GM18909 (cell line): ENCODE results near the gene ATG5.
"Not testable (repeated sequence)": the region's sequence is repeated elsewhere in the genome, so short reads cannot be mapped to it uniquely, and the experiment has no call there.

Experiments
- ATAC-seq: cut with Tn5 transposase; IDR thresholded peaks from one replicate; pipeline ENCODE4 v1.9.1; 2021; ENCODE audit warnings: mild to moderate bottlenecking; ENCODE audit not compliant: unreplicated experiment, poor library complexity

Gene ATG5

GRCh38 chr6:106264433-106264832 lies 61.1 kb downstream of the ATG5 start:
- ATAC-seq: not testable (repeated sequence)

DNA sequence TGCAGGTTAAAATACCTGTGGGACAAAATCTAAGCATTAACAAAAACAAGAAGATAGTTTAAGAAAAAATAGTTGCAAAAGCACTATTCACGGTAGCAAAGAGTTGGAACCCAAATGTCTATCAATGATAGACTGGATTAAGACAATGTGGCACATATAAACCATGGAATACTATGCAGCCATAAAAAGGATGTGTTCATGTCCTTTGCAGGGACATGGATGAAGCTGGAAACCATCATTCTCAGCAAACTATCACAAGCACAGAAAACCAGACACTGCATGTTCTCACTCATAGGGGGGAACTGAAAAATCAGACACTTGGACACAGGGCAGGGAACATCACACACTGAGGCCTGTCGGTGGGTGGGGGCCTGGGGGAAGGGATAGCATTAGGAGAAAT lies 65.8 kb downstream of the ATG5 start:
- not testable (repeated sequence) for ATAC-seq

DNA sequence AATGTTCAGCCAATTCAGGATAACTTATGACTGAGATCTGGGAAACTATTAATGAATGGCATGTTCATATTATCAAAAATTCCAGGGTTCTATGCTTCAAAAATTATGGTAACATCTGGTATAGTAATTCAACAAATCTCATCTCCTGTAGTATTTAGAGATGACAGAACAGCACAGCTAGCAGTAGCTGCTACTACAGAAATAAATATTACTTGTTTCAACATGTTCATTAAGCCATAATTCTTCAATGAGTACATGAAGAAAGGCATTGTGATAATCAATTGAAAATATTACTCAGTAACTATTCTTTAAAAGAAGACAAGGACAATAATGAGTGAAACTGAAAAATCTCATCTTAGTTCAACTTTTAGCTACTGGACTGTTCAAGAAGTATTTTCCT lies 66.8 kb downstream of the ATG5 start:
- no peak for ATAC-seq

- ATAC-seq: no peak
Observed at GRCh38 chr6:106257195-106257594, 68.4 kb downstream of the ATG5 start.

DNA sequence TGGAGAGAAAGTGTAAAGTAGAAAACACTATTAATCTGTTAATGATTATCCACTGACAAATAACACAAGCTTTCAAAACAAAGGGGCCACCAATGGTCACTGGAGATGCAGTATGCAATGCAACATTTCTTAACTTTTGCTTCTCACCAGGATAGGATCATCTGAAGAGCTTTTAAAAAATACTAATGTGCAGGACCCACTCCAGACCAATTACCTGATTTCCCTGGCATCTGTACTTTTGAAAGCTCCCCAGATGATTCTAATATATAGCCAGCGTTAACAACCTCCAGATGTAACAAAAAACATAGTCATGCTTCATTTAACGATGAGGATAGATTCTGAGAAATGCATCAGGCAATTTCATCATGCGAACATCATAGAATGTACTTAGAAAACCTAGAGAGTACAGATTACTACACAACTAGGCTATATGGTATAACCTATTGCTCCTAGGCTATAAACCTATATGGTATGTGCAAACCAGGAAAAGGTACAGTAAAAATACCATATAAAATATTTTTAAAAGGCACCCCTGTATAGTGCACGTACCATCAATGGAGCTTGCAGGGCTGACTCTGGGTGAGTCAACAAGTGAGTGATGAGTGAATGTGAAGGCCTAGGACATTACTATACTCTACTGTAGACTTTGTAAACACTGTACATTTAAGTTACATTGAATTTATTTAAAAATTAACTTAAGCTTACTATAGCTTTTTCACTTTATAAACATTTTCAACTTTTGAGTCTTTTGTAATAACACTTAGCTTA lies 69.2 kb downstream of the ATG5 start:
- ATAC-seq: no peak

GRCh38 chr6:106255306-106255705 lies 70.3 kb downstream of the ATG5 start:
- no peak for ATAC-seq

DNA sequence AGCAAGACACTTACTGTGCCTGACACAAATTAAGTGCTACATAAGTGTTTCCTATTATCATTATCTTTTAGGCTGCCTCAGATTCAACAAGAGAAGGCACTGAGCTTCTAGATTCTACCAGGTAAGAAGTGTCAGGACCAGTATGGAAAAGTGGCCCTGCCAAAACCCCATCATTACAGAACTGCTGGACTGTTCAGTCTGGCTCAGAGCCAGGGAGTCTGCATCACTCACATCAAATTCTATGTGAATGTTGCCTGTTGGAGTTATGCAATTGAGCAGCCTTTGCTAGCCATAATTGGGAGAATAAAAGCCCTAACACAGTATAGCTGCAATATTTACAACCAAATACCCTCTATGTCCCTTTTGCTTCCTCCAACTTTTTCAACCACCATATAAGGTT lies 70.9 kb downstream of the ATG5 start:
- no peak for ATAC-seq

DNA sequence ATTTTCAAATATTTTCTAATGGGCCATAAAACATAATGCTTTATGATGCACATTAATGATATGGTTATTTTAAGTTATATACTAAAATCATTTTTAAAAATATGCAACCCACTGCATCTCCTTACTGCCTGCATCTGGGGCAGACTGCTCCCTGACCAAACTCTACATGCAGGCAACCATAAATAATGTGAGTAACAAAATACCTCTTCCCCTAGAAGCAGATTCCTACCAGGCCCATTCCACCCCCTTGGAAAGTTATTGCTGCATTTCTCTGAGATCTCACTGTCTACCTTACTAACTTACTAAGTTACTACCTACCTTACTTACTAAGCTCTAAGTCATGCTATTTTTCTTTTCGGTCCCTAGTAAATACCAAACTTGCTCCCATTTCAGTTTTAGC lies 71.8 kb downstream of the ATG5 start:
- no peak for ATAC-seq

DNA sequence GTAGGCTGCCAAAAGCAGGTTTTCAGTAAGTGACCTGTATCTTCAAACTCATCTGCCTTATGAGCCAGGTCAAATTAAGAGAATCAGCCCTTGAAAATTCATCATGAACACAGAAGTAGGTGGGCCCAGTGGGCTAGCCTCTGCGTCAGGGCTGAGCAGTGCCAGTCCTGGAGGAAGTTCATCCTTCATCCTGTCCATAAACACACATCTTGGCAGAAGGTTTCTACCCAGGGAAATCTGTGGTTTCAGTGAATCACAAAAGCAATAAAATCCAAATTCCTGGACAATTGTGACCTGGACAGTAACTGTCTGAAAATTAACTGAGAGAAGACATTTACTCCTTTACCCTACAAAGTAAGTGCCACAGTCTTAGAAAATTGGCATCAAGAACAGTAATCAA lies 72.4 kb downstream of the ATG5 start:
- no peak for ATAC-seq

DNA sequence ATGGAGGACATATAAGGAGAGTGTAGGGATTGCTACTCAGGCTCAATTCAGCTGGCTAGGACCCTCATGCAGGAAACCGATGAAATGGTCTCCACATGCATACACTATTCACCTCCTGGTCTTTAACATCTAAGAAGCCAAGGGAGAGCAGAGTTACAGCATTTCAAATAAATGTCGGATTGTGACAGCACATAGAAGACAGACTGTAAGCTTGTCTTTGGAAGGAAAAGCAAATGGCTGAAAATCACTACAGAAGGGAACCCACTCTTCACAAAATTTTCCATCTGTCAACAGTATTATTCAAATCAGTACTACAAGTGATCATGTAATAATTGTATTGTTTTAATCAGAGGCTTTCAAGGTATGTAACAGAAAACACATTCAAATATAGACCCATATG lies 72.9 kb downstream of the ATG5 start:
- no peak for ATAC-seq

DNA sequence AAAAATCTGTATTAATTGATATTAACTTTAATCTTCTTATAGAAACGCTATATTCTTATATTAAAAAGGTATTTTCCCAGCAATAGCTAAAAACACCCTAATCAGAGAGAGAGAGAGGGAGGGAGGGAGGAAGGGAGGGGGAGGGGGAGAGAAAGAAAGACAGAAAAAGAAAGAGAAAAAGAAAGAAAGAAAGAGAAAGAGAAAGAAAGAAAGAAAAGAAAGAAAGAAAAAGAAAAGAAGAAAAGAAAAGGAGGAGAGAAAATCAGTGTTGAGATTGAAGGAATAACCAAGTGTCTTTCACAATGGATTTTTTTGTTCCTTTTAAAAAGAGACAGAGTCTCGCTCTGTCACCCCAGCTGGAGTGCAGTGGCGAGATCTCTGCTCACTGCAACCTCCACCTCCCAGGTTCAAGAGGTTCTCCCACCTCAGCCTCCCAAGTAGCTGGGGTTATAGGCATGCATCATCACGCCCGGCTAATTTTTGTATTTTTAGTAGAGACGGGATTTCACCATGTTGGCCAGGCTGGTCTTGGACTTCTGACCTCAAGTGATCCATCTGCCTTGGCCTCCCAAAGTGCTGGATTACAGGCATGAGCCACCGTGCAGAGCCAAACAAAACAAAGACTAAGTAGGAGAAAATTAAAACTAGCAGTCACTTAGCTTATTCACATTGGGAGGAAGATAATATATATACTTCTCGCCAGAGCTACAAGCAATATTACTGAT lies 73.9 kb downstream of the ATG5 start:
- not testable (repeated sequence) for ATAC-seq

DNA sequence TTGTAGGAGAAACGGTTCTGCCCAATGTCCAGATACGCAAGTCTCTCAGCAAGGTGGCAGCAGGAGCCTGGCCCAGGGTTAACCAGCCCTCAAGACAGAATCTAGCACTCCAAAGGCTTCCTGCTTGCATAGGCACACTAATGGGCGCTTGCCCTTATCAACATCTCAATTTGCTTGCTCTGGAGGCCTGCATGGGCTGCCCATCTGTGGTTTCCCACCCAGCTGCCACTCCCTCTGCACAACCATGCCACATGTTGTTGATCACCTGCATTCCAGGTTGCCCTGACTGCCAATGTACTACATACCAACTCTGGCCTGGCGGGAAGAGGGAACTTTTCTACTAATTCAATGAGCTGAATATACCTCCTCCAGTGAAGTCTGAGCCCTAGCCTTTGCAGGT lies 74.6 kb downstream of the ATG5 start:
- no peak for ATAC-seq

GRCh38 chr6:106249658-106250057 lies 75.9 kb downstream of the ATG5 start:
- no peak for ATAC-seq

DNA sequence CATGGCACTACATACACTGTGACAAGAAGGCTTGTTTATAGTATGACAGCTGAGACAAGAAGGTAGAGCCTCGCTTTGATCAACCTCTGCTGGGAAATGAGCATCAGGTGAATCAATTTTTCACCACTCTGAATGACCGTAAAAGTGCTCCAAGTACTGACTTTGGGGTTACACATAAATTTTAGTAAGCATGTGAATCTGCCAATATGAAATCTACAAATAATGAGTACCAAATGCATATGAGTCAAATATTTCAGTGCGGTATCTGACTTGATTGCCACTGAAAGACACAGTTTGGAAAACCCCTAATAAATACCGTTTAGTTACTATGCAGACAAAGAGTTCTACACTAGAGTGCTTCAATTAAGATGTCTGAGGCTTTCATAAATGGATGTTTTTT lies 77.8 kb downstream of the ATG5 start:
- peak; percentile 56 for ATAC-seq

- ATAC-seq: peak; percentile 71
Observed at GRCh38 chr6:106247293-106247692, 78.3 kb downstream of the ATG5 start.

DNA sequence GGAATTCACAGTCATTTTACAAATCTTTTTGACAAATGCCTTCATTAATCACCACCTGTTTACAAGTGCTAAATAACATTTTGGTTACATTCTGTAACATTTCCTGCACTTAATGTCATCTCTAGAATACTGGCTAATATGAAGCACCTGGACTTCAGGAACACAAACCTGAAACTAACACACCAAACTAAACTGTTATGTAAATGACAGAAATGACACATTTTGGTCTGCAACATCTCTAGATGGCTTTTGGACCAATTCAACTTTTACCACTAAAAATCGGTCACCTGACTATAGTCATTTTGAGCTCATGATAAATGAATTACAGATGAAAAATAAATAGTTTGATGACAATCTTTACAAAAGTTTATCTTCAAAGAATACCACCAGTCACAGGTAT lies 80.6 kb downstream of the ATG5 start:
- no peak for ATAC-seq

DNA sequence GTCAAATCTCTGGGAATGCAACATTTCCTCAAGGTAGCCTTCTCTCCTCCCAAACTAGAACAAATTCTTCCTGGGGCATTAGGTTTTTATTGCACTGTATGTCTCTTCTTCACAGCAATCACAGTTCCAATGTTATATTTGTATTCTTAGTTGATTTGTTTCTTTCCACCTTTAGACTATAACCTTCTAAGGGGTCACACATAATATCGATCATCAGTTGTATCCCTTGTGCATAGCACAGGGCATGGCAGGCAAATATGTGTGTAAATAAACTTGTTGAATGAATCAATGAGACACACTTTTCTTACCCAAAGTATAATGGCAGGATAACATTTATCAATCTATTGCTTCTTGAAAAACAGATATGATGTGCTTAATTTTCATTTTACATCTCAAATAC lies 81.0 kb downstream of the ATG5 start:
- ATAC-seq: no peak

GRCh38 chr6:106243261-106243660 lies 82.3 kb downstream of the ATG5 start:
- ATAC-seq: no peak

DNA sequence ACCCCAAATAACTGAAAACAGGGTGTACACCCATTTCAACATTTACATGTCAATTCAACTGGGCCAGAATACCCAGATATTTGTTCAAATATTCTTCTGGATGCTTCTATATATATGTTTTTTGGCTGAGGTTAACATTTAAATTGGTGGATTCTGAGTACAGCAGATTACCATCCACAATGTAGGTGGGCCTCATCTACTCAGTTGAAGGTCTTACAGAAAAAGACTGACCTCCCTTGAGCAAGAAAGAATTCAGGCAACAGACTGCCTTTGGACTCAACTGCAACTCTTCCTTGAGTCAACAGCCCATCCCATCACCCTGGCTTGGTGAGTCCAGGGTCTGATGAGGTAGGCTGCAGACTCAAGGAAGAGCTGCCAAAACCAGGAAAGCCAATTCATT lies 84.1 kb downstream of the ATG5 start:
- ATAC-seq: no peak

DNA sequence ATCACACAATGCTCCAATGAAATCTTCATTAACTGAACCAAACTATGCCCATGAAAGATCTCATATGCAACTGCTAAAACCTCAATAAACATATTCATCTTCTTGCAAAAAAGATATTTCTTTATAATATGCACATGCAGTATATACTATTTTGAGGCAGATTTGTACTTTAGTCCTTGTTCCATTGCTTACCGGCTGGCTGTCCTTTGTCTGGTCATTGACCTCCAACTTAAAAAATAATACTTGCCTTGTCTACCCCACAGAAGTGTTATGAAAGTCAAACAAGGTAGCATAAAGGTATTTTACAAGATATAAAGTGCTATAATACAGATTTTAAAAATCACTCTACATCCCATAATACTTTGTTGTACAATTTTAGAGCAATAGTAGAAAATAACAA lies 88.3 kb downstream of the ATG5 start:
- no peak for ATAC-seq

GRCh38 chr6:106229876-106230445 lies 95.6 kb downstream of the ATG5 start:
- ATAC-seq: not testable (repeated sequence)
